Activated naive CD4-positive, alpha-beta T cell treated with anti-CD3 and anti-CD28 coated beads, Interleukin-2, amount 10 ng/mL, durations not matched to agents 5 hours and 36 hours (primary cell): ENCODE measurements around the gene ATP5F1B. TPM values are rescaled to one million over a fixed set of nuclear protein-coding genes. Genes with fewer than 3 reads are reported as not detected.

Experiments used
- total RNA-seq, 2 experiments: library from RNA; stranded (reverse); gene quantifications; one replicate each; pipeline ENCODE4 v1.2.3, GENCODE V29; 2021

Gene ATP5F1B
- total RNA-seq: 100 to 1,000 TPM; 442 to 469 TPM

DNA sequence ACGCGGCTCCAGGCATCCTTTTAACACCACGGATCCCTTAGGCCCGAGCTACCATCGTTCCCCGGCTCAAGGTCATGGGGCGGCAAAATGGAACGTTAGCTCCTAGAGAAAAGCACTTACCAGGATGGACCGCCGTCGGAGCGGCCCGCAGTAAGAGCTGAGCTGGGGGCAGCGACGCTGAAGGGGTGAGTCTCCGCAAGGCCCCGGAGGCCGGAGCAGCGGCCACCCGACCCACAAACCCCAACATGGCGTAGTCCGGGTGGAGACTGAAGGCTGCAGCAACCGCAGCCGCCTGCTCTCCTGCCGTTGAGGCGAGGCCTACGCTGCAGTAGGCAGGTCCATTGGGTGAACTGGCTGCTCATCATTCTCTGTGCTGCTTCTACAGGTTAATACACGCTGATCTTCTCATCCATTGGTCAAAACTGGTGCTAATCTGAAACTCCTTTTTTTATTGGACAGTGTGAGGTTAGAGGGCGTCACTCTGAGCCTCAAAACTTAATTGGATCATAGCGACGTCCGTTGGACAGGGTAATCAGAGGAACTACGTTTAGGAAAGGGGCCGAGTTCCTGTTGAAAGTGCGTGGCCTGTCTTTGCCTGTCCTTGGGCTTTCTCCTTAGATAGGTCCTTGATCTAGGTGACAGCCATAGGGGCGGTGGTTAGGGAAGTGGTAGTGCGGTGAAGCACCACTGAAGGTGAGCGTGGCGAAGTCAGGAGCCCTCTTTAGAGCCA, at the start of gene ATP5F1B:
Gene ATP5F1B (minus strand): TSS at position 268 of the 730 bp plus-strand sequence. CDS start 21 bp downstream, at position 247.

DNA sequence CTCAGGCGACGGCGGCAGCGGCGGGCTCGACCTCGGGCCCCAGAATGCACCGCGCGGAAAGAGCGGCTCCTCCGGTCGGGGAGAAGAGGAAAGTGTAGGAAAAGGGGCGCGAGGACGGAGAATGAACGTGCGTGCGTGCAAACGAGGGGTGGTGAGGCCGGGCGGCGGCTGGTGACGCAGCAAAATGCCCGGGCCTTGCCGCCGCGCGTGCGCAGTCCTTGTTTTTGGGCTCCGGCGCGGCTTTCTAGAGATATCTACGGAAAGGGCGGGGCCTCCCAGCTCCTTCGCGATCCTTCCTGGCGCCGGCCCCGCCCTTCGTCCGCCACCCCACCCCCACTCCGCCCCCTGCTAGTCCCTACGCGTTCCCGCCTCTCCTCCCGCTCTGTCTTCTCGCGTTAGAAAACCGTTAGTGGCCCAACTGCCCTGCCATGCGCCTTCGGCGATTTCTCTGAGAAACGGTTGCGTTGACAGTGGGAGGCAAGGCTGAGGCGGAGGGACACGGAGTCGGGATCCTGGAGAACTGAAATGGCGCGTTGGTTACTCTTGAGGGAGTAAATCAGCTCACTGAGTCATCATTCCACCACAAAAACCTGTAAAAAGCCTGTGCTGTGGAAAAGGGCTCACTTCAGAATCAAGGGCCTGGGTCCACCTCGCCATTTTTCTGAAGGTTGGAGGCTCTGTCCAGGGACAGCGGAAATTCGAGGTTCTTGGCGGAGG, 42.5 kb upstream of the ATP5F1B start, which contains the start of gene PTGES3:
Gene PTGES3 (minus strand): TSS at position 156 of the 717 bp plus-strand sequence. CDS start 285 bp downstream, outside the sequence.

DNA sequence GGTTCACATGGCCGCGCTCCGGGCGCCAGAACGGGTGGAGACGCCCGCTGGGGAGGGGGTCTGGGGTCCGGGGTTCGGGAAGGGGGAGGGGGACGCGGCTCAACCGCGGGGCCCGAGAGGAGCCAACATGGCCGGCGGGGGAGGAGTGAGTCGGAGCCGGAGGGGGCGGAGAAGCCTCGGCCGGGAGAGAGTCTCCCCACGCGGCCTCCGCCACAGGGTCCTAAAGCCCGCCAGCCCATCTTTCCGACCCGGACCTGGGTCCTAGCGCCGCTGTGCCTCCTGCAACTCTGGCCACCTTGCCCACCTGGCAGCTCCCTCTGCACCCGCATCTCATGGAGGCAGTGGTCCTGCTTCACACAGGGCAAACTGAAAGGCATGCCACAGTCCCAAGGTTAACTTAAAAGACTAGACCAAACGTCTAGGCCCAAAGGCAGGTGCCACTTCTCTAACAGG, 15.6 kb downstream of the ATP5F1B start, which contains the start of gene BAZ2A:
Gene BAZ2A (minus strand): TSS at position 147 of the 453 bp plus-strand sequence. CDS start 12,796 bp downstream, outside the sequence.

Other genes with a start within 250 kb of the ATP5F1B start
- 10 to 100 TPM; 42.9 to 44.1 TPM for gene TIMELESS, start 196.6 kb downstream of the ATP5F1B start, total RNA-seq
- not detected for gene MIP, start 191.3 kb downstream of the ATP5F1B start, total RNA-seq
- gene SPRYD4, start 177.4 kb downstream of the ATP5F1B start, total RNA-seq: 1 to 10 TPM; 3.4 to 3.6 TPM
- 1 to 10 TPM; 1.7 to 1.8 TPM for gene GLS2, start 157.8 kb downstream of the ATP5F1B start, total RNA-seq
- gene RBMS2, start 124.2 kb downstream of the ATP5F1B start, total RNA-seq: 1 to 10 TPM; 1.7 to 2.3 TPM
- 100 to 1,000 TPM; 115 to 118 TPM for gene BAZ2A, start 15.7 kb downstream of the ATP5F1B start, total RNA-seq
- 100 to 1,000 TPM; 179 to 182 TPM for gene PTGES3, start 42.3 kb upstream of the ATP5F1B start, total RNA-seq
- 1,000 to 10,000 TPM; 1,172 to 1,198 TPM for gene NACA, start 79.3 kb upstream of the ATP5F1B start, total RNA-seq
- 10 to 100 TPM; 41.1 to 44.6 TPM for gene PRIM1, start 106.3 kb upstream of the ATP5F1B start, total RNA-seq
- 1 to 10 TPM in 1 of 2 experiments, under 1 TPM in 1; 0.70 to 1.0 TPM for gene HSD17B6, start 117.3 kb upstream of the ATP5F1B start, total RNA-seq